Measurements from ENCODE around the gene CNTN6. TPM values are rescaled to one million over a fixed set of nuclear protein-coding genes. Genes with fewer than 3 reads are reported as not detected.

The CNTN6 gene
- total and polyA plus RNA-seq, 9 donors, result 0.72 to 3.3 (median 1.2) TPM

DNA sequence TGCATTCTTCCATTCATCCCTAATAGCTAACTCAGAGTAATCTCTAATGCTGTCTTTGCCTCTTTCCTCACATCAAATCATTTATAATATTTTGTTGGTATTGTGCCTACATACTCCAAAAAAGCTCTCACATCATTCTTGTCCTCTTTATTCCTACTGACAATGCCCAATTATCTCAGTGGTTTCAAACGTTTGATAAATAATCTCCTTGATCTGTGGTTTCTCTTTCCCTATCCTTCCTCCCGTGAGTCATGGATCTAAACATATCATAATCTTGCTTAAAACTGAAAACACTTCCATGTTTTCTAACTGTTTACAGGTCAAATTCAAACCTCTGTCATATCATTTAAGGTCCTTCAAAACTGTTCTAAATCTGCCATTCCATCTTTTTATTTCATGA is 115.1 kb downstream of the CNTN6 start:
- no peaks in the 10 kb centered on the region for H3K9me3 ChIP-seq (replicated peaks; ENCODE audit: control insufficient read depth, low read depth, low read length)
- DNase-seq, result no peak
- 62% methylated on average over 2 of the region's 2 CpGs for WGBS (ENCODE audit: insufficient coverage)
- no peaks in the 10 kb centered on the region for H3K36me3 ChIP-seq (ENCODE audit: control insufficient read depth, insufficient read depth, low read length)
- no peak overlapping the region for H3K4me3 ChIP-seq (ENCODE audit: low read length)
- H3K4me1 ChIP-seq (ENCODE audit: control insufficient read depth, insufficient read depth, low read length), result no peaks in the 10 kb centered on the region
- no peaks in the 10 kb centered on the region for H3K27me3 ChIP-seq (ENCODE audit: control insufficient read depth, insufficient read depth, low read length)
- no peak overlapping the region for H3K27ac ChIP-seq (ENCODE audit: low read length)

DNA sequence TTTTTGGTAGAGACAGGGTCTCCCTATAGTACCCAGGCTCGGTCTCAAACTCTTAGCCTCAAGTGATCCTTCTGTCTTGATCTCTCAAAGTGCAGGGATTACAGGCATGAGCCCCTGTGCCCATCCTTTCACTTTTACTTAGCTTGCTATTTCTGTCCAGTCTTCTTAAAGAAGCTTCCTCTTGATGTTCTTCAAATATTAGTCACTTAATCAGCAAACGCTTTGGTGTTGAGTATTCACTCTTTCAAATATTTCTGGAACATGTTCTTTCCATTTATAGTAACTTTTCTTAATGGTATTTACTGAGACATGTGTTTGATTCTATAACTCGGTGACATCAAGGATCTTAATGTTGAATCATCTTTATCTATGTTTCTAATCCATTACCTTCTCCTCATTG is 122.1 kb downstream of the CNTN6 start:
- no peak for DNase-seq
- H3K27ac ChIP-seq (ENCODE audit: low read length), result no peak overlapping the region
- H3K4me1 ChIP-seq (ENCODE audit: control insufficient read depth, insufficient read depth, low read length), result no peaks in the 10 kb centered on the region
- H3K4me3 ChIP-seq (ENCODE audit: low read length), result no peak overlapping the region
- no peaks in the 10 kb centered on the region for H3K36me3 ChIP-seq (ENCODE audit: control insufficient read depth, insufficient read depth, low read length)
- H3K27me3 ChIP-seq (ENCODE audit: control insufficient read depth, insufficient read depth, low read length), result no peaks in the 10 kb centered on the region
- H3K9me3 ChIP-seq (replicated peaks; ENCODE audit: control insufficient read depth, low read depth, low read length), result no peaks in the 10 kb centered on the region
- 92% methylated on average over 1 of the region's 3 CpGs for WGBS (ENCODE audit: insufficient coverage)

DNA sequence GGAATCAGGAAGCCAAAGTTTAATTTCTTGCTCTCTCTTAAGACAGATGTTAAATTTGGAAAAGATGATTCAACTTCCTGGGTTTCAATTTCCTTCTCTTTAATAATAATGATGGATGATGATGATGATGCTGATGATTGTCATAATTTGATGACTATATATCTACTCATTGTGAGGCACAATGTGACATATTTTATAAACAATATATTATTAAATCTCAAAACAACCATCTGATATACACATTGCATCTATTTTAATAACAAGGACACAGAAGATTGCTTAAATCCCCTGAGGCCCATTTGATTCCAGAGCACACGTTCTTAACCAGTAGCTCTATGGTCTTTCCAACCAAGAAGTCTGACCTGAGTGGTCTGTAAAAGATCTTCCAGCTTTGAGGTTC is 124.0 kb downstream of the CNTN6 start:
- Histone ChIP-seq H3K4me1 (ENCODE audit: control insufficient read depth, insufficient read depth, low read length) (no peaks in the 10 kb centered on the region), H3K9me3 (replicated peaks; ENCODE audit: control insufficient read depth, low read depth, low read length) (no peaks in the 10 kb centered on the region), H3K36me3 (ENCODE audit: control insufficient read depth, insufficient read depth, low read length) (no peaks in the 10 kb centered on the region), H3K27ac (ENCODE audit: low read length) (no peak overlapping the region), H3K27me3 (ENCODE audit: control insufficient read depth, insufficient read depth, low read length) (no peaks in the 10 kb centered on the region), H3K4me3 (ENCODE audit: low read length) (no peak overlapping the region)
- no peak for DNase-seq
- WGBS (ENCODE audit: insufficient coverage), result no CpG with 5 or more reads among the region's 1 CpG

DNA sequence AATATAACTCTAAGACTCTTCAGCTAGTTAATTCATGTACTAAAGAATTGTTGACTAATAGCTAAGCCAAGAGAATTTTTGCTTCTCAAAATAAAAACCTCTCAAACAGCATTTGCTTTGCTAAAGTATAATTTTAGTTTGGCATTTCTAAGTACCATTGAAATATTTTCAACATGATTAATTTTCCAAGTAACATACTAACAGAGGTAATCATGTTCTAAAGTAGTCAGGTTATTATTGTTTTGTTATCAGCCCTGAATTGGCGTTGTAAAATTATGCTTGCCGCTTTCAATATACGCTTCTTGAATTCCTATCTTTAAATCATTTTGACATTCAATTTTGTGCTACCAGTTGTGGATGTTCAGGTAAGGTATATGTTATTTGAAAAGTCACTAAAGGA is 134.3 kb downstream of the CNTN6 start:
- Histone ChIP-seq H3K9me3 (replicated peaks; ENCODE audit: control insufficient read depth, low read depth, low read length) (no peaks in the 10 kb centered on the region), H3K4me3 (ENCODE audit: low read length) (no peak overlapping the region), H3K27ac (ENCODE audit: low read length) (no peak overlapping the region), H3K27me3 (ENCODE audit: control insufficient read depth, insufficient read depth, low read length) (no peaks in the 10 kb centered on the region), H3K4me1 (ENCODE audit: control insufficient read depth, insufficient read depth, low read length) (no peaks in the 10 kb centered on the region), H3K36me3 (ENCODE audit: control insufficient read depth, insufficient read depth, low read length) (no peaks in the 10 kb centered on the region)
- no peak for DNase-seq
- WGBS (ENCODE audit: insufficient coverage), result no CpG with 5 or more reads among the region's 3 CpGs

DNA sequence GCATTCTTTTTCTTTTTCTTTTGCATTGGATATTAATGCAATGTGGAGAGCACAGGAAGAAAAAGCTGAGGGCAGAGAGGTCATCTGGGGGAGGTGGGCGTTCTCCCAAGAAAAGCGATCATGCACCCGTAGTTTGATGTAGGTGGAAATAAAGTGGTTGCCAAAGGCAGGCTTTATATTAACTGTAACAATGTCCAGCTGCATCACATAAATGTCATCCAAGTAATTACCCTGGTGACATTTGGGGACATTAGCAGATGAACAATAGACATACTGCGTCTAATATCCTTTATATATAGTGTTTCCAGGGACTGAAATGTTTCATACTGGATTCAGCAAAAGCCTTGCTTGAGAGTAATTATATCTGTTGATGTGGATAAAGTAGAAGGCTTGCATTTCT is 135.5 kb downstream of the CNTN6 start:
- H3K9me3 ChIP-seq (replicated peaks; ENCODE audit: control insufficient read depth, low read depth, low read length), result no peaks in the 10 kb centered on the region
- no peaks in the 10 kb centered on the region for H3K36me3 ChIP-seq (ENCODE audit: control insufficient read depth, insufficient read depth, low read length)
- DNase-seq, result no peak
- H3K4me3 ChIP-seq (ENCODE audit: low read length), result no peak overlapping the region
- H3K27me3 ChIP-seq (ENCODE audit: control insufficient read depth, insufficient read depth, low read length), result no peaks in the 10 kb centered on the region
- no peaks in the 10 kb centered on the region for H3K4me1 ChIP-seq (ENCODE audit: control insufficient read depth, insufficient read depth, low read length)
- no peak overlapping the region for H3K27ac ChIP-seq (ENCODE audit: low read length)
- WGBS (ENCODE audit: insufficient coverage), result no CpG with 5 or more reads among the region's 4 CpGs

DNA sequence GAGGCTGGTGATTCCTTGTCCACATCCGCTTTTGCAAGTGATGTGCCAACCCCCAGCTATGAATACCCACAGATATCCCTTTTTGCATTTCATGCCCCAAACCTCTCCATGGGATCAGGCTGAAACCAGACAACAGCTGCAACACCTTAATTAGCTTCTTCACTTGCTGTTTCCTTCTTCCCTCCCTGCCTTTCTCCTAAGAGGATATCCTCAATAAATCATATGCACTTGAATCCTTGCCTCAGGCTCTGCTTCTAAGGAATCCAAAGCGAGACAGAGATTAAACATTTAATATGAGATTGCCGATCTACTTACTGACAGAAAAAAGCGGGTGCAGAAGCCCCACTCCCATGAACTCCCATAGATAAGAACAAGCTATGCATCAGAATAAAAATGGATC is 138.1 kb downstream of the CNTN6 start:
- no peak overlapping the region for H3K27ac ChIP-seq (ENCODE audit: low read length)
- no peaks in the 10 kb centered on the region for H3K36me3 ChIP-seq (ENCODE audit: control insufficient read depth, insufficient read depth, low read length)
- no peaks in the 10 kb centered on the region for H3K27me3 ChIP-seq (ENCODE audit: control insufficient read depth, insufficient read depth, low read length)
- H3K9me3 ChIP-seq (replicated peaks; ENCODE audit: control insufficient read depth, low read depth, low read length), result no peaks in the 10 kb centered on the region
- no peaks in the 10 kb centered on the region for H3K4me1 ChIP-seq (ENCODE audit: control insufficient read depth, insufficient read depth, low read length)
- H3K4me3 ChIP-seq (ENCODE audit: low read length), result no peak overlapping the region
- no CpG with 5 or more reads among the region's 4 CpGs for WGBS (ENCODE audit: insufficient coverage)
- no peak for DNase-seq

DNA sequence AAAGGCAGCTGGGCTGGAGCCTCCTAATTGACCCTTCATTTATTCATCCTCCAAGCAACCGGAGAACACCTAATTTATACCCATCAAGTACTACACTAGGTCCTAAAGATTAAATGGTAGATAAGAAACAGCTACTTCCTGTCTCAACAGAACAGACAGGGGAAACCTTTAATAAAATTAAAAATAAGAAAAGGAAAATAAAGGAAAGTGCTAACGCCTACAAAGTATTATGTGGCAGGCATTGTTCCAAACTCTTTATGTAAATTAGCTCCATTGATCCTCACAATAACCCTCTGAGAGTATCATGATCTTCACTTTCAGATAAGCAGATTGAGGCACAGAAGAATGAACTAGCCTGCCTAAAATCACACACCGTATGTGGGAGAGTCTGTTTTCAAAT is 139.5 kb downstream of the CNTN6 start:
- Histone ChIP-seq H3K4me3 (ENCODE audit: low read length) (no peak overlapping the region), H3K27ac (ENCODE audit: low read length) (no peak overlapping the region)
- no CpG with 5 or more reads among the region's 3 CpGs for WGBS (ENCODE audit: insufficient coverage)

DNA sequence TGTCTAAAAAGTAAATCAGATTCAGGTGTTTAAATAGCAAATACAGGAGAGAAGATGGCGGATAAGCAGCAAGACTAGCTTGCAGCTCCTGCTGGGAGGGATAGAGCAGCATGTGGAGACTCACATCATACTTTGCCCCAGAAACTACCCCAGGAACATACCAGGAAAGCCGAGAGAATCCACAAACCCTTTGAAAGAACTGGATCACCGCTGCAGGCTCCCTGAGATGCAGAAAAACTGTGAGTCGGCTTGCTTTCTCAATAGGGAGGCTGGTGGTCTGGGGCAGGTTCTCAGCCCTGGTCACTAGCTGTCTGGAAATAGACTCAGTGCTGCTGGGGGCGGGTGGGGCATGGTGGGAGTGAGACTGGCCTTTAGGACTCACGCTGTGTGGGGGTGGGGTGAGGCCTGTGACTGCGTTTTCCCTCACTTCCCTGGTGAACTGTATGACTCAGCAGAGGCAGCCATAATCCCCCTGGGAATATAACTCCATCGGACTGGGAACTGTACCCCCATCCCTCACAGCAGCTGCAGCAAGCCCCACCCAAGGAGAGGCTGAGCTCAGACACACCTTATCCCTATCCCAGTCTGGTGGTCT is 142.8 kb downstream of the CNTN6 start:
- no peak overlapping the region for H3K4me3 ChIP-seq (ENCODE audit: low read length)
- no peaks in the 10 kb centered on the region for H3K4me1 ChIP-seq (ENCODE audit: control insufficient read depth, insufficient read depth, low read length)
- no peak for DNase-seq
- no peaks in the 10 kb centered on the region for H3K9me3 ChIP-seq (replicated peaks; ENCODE audit: control insufficient read depth, low read depth, low read length)
- H3K27me3 ChIP-seq (ENCODE audit: control insufficient read depth, insufficient read depth, low read length), result no peaks in the 10 kb centered on the region
- no CpG with 5 or more reads among the region's 8 CpGs for WGBS (ENCODE audit: insufficient coverage)
- no peak overlapping the region for H3K27ac ChIP-seq (ENCODE audit: low read length)
- no peaks in the 10 kb centered on the region for H3K36me3 ChIP-seq (ENCODE audit: control insufficient read depth, insufficient read depth, low read length)

More for the DNA sequence above, 139.5 kb downstream of the CNTN6 start:
- H3K9me3 ChIP-seq (replicated peaks; ENCODE audit: control insufficient read depth, low read depth, low read length), result no peaks in the 10 kb centered on the region
- H3K36me3 ChIP-seq (ENCODE audit: control insufficient read depth, insufficient read depth, low read length), result no peaks in the 10 kb centered on the region
- H3K4me1 ChIP-seq (ENCODE audit: control insufficient read depth, insufficient read depth, low read length), result no peaks in the 10 kb centered on the region
- no peaks in the 10 kb centered on the region for H3K27me3 ChIP-seq (ENCODE audit: control insufficient read depth, insufficient read depth, low read length)
- DNase-seq, result no peak

DNA sequence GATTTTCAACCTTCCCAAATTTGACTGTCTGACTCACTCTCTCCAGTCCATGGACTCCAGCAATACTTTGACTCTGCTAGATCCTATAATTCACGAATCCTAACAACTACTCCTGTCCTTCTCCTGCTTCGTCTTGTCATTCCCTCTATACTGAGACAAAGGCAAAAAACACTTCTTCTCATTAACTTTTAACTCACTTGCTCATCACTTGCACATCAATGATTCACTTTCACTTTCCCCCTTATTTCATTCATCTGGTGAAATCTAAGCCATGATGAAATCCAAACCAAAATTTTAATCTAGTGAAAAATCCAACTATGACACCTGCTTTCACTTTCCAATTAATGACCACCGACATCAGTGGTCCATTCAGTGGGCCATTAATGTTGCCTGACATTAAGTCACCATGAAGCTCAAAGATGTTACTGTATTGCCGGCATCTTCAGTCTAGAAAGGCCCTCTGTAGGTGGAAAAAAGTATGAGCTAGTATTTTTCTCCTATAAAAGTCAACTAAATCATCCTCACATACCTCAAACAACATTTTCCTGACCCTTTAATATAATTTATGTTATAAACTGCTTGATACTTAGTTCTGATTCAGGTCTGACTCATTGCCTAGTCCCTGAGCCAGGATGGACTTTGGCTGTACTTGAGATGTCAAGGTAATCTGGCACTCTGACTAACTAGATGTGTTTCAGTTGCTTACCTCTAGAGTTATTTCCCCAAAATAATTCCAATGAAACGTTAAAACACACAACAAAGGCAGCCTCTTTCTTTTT is 158.6 kb downstream of the CNTN6 start:
- peak; percentile 9 for DNase-seq
- H3K4me3 ChIP-seq (ENCODE audit: low read length), result no peak overlapping the region
- H3K9me3 ChIP-seq (replicated peaks; ENCODE audit: control insufficient read depth, low read depth, low read length), result no peaks in the 10 kb centered on the region
- no peaks in the 10 kb centered on the region for H3K4me1 ChIP-seq (ENCODE audit: control insufficient read depth, insufficient read depth, low read length)
- no peaks in the 10 kb centered on the region for H3K27me3 ChIP-seq (ENCODE audit: control insufficient read depth, insufficient read depth, low read length)
- 70% methylated on average over 4 of the region's 5 CpGs for WGBS (ENCODE audit: insufficient coverage)
- no peaks in the 10 kb centered on the region for H3K36me3 ChIP-seq (ENCODE audit: control insufficient read depth, insufficient read depth, low read length)
- no peak overlapping the region for H3K27ac ChIP-seq (ENCODE audit: low read length)

DNA sequence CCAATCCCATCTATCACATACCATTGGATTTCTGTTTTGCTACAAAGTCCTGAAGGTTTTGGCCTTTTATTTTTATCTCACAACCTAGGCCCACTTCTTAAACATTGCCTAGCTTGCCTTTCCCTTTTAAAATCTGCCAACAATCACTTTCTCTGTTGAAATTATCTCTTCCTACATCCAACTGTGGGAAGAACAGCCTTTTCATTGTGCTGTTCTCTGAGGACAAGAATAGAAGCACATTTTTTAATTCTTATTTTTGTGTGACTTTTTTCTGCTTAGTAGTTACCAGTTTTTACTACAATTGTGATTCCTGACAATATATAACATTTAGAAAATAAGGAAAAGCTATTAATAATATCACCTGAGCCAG is 159.2 kb downstream of the CNTN6 start:
- Histone ChIP-seq H3K36me3 (ENCODE audit: control insufficient read depth, insufficient read depth, low read length) (no peaks in the 10 kb centered on the region), H3K27ac (ENCODE audit: low read length) (no peak overlapping the region), H3K27me3 (ENCODE audit: control insufficient read depth, insufficient read depth, low read length) (no peaks in the 10 kb centered on the region), H3K9me3 (replicated peaks; ENCODE audit: control insufficient read depth, low read depth, low read length) (no peaks in the 10 kb centered on the region), H3K4me3 (ENCODE audit: low read length) (no peak overlapping the region), H3K4me1 (ENCODE audit: control insufficient read depth, insufficient read depth, low read length) (no peaks in the 10 kb centered on the region)
- no peak for DNase-seq

Measured in muscle of leg (tissue), 11 donors.